ENCODE results near the gene FAM83C.

FAM83C gene

DNA sequence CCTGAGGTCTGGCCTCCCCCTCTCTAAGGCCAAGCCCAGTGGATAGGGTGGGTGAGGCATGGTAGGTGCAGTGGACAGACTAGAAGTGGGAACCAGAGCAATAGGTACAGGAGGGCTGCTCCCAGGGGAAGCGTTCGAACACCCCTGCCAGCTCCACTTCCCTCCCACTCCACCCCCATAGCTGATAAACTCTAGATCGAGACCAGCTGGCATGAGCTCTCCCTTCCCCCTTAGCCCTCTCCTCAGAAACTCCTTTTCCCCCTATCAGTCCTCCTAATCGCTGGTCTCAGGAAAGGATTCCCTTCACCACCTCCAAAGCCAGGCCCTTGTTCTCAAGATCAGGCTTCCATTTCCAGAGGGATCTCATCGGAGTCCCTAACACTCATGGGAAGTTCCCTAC, 6.0 kb upstream of the FAM83C start:
- Histone ChIP-seq H3K4me3 (ENCODE audit: low read depth, low read length) (no peak overlapping the region), H2AFZ (ENCODE audit: low read length, unreplicated experiment) (no peak overlapping the region), H3K79me2 (ENCODE audit: control insufficient read depth, insufficient read depth, low read length, unreplicated experiment) (no peaks in the 10 kb centered on the region)

DNA sequence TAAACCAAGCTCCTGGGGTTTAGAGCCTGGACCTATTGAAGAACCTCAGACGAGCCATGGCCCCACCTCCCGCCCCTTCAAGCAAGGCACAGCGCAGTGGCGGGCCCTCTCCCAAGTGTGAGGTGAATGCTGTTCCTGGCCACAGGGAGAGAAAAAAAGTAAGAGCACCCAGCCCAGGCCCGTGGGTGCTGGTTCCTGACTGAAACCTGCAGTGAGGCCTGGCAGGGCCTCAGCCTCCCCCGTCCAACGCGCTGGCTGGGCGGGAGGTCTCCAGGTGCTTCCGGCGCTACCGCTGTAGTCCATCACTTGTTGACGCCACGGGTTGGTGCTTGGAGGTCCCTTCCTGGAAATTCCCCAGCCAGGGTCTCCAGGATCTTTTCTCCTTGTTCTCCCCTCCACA, 5.5 kb upstream of the FAM83C start:
- H3K4me3 ChIP-seq (ENCODE audit: low read depth, low read length): no peak overlapping the region
- no peaks in the 10 kb centered on the region for H3K79me2 ChIP-seq (ENCODE audit: control insufficient read depth, insufficient read depth, low read length, unreplicated experiment)
- H3K27me3 ChIP-seq (ENCODE audit: insufficient read depth, low read length): no peaks in the 10 kb centered on the region
- H2AFZ ChIP-seq (ENCODE audit: low read length, unreplicated experiment): no peak overlapping the region
- H3K27ac ChIP-seq (ENCODE audit: low read depth, low read length): no peak overlapping the region
- H3K36me3 ChIP-seq (ENCODE audit: insufficient read depth, low read length): no peaks in the 10 kb centered on the region
- peaks cover 22% of the 10 kb centered on the region for H3K4me1 ChIP-seq (ENCODE audit: control insufficient read depth, insufficient read depth, low read length, unreplicated experiment)

More for the DNA sequence above, 6.0 kb upstream of the FAM83C start:
- Histone ChIP-seq H3K27me3 (ENCODE audit: insufficient read depth, low read length) (no peaks in the 10 kb centered on the region), H3K4me1 (ENCODE audit: control insufficient read depth, insufficient read depth, low read length, unreplicated experiment) (peaks cover 27% of the 10 kb centered on the region), H3K36me3 (ENCODE audit: insufficient read depth, low read length) (no peaks in the 10 kb centered on the region), H3K27ac (ENCODE audit: low read depth, low read length) (no peak overlapping the region)

DNA sequence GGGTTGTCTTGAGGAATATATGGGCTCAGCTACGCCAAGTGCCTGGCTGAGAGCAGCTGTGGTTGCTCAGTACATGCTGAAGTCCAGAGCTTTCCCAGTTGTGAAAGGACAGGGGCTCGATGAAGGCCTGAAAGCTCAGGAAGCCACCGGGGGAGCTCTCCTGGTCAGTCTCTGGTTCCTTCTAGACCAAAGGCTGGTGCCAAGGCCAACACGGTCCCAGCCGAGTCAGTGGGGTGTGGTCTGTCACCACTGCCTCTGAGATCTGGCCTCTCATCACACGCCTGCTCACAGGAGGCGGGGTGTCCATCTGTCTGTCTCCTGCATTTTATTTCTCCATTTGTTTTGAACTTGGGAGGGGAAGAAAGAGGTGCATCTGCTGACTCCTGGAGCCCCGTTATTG, 4.9 kb upstream of the FAM83C start:
- Histone ChIP-seq H3K36me3 (ENCODE audit: insufficient read depth, low read length) (no peaks in the 10 kb centered on the region), H3K79me2 (ENCODE audit: control insufficient read depth, insufficient read depth, low read length, unreplicated experiment) (no peaks in the 10 kb centered on the region), H3K27me3 (ENCODE audit: insufficient read depth, low read length) (no peaks in the 10 kb centered on the region), H2AFZ (ENCODE audit: low read length, unreplicated experiment) (no peak overlapping the region), H3K27ac (ENCODE audit: low read depth, low read length) (no peak overlapping the region), H3K4me3 (ENCODE audit: low read depth, low read length) (no peak overlapping the region), H3K4me1 (ENCODE audit: control insufficient read depth, insufficient read depth, low read length, unreplicated experiment) (peaks cover 16% of the 10 kb centered on the region)

DNA sequence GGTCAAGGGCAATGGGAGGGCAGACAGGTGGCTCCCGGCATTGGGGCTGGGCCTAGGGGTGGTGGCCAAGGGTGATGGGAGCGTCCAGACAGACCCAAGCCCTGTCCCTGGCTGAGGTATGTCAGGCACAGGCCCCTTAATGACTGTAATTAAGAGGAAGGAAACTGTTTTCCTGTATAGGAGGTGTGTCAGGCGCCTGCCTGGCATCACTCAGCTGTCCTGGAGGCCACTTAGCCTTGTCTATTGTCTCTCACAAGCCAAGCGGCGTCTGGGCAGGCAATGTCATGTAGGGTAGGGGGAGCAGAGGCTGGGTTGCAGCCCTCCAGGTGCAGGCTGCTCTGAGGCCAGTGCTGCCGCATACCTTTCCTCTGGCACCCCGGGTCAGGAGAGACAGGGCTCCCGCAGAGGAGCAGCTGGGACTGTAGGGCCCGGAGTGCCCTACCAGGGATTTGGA, 3.9 kb upstream of the FAM83C start:
- Histone ChIP-seq H3K4me3 (ENCODE audit: low read depth, low read length) (no peak overlapping the region), H3K4me1 (ENCODE audit: control insufficient read depth, insufficient read depth, low read length, unreplicated experiment) (peaks cover 6% of the 10 kb centered on the region), H3K27ac (ENCODE audit: low read depth, low read length) (no peak overlapping the region), H3K79me2 (ENCODE audit: control insufficient read depth, insufficient read depth, low read length, unreplicated experiment) (no peaks in the 10 kb centered on the region), H3K27me3 (ENCODE audit: insufficient read depth, low read length) (no peaks in the 10 kb centered on the region), H3K36me3 (ENCODE audit: insufficient read depth, low read length) (no peaks in the 10 kb centered on the region), H2AFZ (ENCODE audit: low read length, unreplicated experiment) (no peak overlapping the region)

DNA sequence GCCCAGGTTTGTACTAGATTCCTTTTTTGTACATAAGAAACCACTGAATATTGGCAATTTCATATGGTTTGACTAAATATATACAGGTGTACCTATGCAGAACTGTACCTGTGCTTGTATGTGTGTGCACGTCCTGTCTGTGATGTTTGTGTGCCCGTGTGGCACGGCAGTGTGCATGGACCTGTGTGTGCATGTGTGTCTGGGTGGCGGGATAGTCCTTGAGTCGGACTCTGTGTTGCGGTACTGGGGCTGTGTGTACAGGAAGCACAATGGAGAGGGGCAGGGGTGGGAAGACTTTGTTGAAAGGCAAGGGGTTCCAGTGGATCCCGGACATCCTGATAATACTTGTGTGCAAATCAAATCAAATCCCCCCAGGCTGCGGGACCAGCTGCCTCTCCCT, 3.4 kb upstream of the FAM83C start:
- Histone ChIP-seq H3K27me3 (ENCODE audit: insufficient read depth, low read length) (no peaks in the 10 kb centered on the region), H3K4me3 (ENCODE audit: low read depth, low read length) (no peak overlapping the region), H3K4me1 (ENCODE audit: control insufficient read depth, insufficient read depth, low read length, unreplicated experiment) (peaks cover 4% of the 10 kb centered on the region), H3K79me2 (ENCODE audit: control insufficient read depth, insufficient read depth, low read length, unreplicated experiment) (no peaks in the 10 kb centered on the region), H2AFZ (ENCODE audit: low read length, unreplicated experiment) (no peak overlapping the region), H3K27ac (ENCODE audit: low read depth, low read length) (no peak overlapping the region), H3K36me3 (ENCODE audit: insufficient read depth, low read length) (no peaks in the 10 kb centered on the region)

GRCh38 chr20:35295058-35295457, 2.8 kb upstream of the FAM83C start:
- Histone ChIP-seq H3K79me2 (ENCODE audit: control insufficient read depth, insufficient read depth, low read length, unreplicated experiment) (no peaks in the 10 kb centered on the region), H2AFZ (ENCODE audit: low read length, unreplicated experiment) (no peak overlapping the region), H3K4me1 (ENCODE audit: control insufficient read depth, insufficient read depth, low read length, unreplicated experiment) (peaks cover 4% of the 10 kb centered on the region), H3K27ac (ENCODE audit: low read depth, low read length) (no peak overlapping the region), H3K4me3 (ENCODE audit: low read depth, low read length) (no peak overlapping the region), H3K36me3 (ENCODE audit: insufficient read depth, low read length) (no peaks in the 10 kb centered on the region), H3K27me3 (ENCODE audit: insufficient read depth, low read length) (no peaks in the 10 kb centered on the region)

- Histone ChIP-seq H3K79me2 (ENCODE audit: control insufficient read depth, insufficient read depth, low read length, unreplicated experiment) (no peaks in the 10 kb centered on the region), H3K36me3 (ENCODE audit: insufficient read depth, low read length) (no peaks in the 10 kb centered on the region), H3K4me1 (ENCODE audit: control insufficient read depth, insufficient read depth, low read length, unreplicated experiment) (peaks cover 4% of the 10 kb centered on the region), H3K4me3 (ENCODE audit: low read depth, low read length) (no peak overlapping the region), H3K27me3 (ENCODE audit: insufficient read depth, low read length) (no peaks in the 10 kb centered on the region), H2AFZ (ENCODE audit: low read length, unreplicated experiment) (no peak overlapping the region), H3K27ac (ENCODE audit: low read depth, low read length) (no peak overlapping the region)
These were observed 2.1 kb upstream of the FAM83C start for GRCh38 chr20:35294293-35294685.

GRCh38 chr20:35293303-35294292, 1.4 kb upstream of the FAM83C start:
- Histone ChIP-seq H3K27ac (ENCODE audit: low read depth, low read length) (no peak overlapping the region), H3K4me1 (ENCODE audit: control insufficient read depth, insufficient read depth, low read length, unreplicated experiment) (peaks cover 4% of the 10 kb centered on the region), H2AFZ (ENCODE audit: low read length, unreplicated experiment) (no peak overlapping the region), H3K27me3 (ENCODE audit: insufficient read depth, low read length) (no peaks in the 10 kb centered on the region), H3K36me3 (ENCODE audit: insufficient read depth, low read length) (no peaks in the 10 kb centered on the region), H3K4me3 (ENCODE audit: low read depth, low read length) (no peak overlapping the region), H3K79me2 (ENCODE audit: control insufficient read depth, insufficient read depth, low read length, unreplicated experiment) (no peaks in the 10 kb centered on the region)

DNA sequence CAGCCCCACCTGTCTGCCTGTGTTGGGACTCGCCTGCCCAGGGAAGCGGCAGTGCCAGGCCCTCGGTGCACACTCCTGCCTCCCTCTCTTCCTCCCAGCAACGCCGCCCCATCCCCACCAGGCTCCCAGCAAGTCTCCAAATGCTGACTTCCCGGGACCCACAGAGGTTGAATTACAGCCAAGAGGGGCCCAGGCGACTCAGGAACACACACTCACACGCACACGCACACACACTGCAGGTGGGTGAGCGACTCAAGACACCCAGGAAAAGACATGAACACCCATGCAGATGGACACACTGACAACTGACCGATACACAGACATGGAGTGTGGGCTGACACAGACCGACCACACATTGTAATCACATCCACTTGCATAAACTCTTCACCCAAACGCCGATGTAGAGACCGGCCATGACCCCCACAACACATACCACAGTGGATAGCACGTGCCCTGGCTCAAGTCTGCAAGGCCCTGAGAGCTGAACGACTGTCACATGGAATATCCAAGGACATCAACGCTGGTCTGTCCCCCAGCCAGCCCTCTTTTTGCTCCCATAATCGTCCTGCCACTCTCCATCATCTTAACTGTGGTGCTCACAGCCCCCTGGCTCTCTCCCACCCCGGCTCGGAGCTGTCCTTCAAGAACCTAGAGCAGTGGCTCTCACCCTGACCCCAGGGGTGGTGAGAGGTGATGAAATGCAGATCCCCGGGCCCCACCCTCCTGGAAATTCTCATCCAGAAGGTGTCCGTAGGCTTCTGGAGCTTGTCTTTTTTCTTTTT, 470 bp upstream of the FAM83C start:
- Histone ChIP-seq H3K4me3 (ENCODE audit: low read depth, low read length) (no peak overlapping the region), H2AFZ (ENCODE audit: low read length, unreplicated experiment) (no peak overlapping the region), H3K27ac (ENCODE audit: low read depth, low read length) (no peak overlapping the region), H3K4me1 (ENCODE audit: control insufficient read depth, insufficient read depth, low read length, unreplicated experiment) (peaks cover 4% of the 10 kb centered on the region), H3K36me3 (ENCODE audit: insufficient read depth, low read length) (no peaks in the 10 kb centered on the region), H3K27me3 (ENCODE audit: insufficient read depth, low read length) (no peaks in the 10 kb centered on the region), H3K79me2 (ENCODE audit: control insufficient read depth, insufficient read depth, low read length, unreplicated experiment) (no peaks in the 10 kb centered on the region)

- no peak overlapping the region for H3K27ac ChIP-seq (ENCODE audit: low read depth, low read length)
- no peaks in the 10 kb centered on the region for H3K79me2 ChIP-seq (ENCODE audit: control insufficient read depth, insufficient read depth, low read length, unreplicated experiment)
- H3K36me3 ChIP-seq (ENCODE audit: insufficient read depth, low read length): no peaks in the 10 kb centered on the region
- H3K4me1 ChIP-seq (ENCODE audit: control insufficient read depth, insufficient read depth, low read length, unreplicated experiment): no peaks in the 10 kb centered on the region
- H3K27me3 ChIP-seq (ENCODE audit: insufficient read depth, low read length): no peaks in the 10 kb centered on the region
- H3K4me3 ChIP-seq (ENCODE audit: low read depth, low read length): no peak overlapping the region
- H2AFZ ChIP-seq (ENCODE audit: low read length, unreplicated experiment): no peak overlapping the region
These were observed 1.3 kb downstream of the FAM83C start for GRCh38 chr20:35290887-35291417.
